ENCODE results near the gene SH2D1B.
"Not testable (repeated sequence)": the region's sequence is repeated elsewhere in the genome, so short reads cannot be mapped to it uniquely, and the experiment has no call there.

Gene SH2D1B

DNA sequence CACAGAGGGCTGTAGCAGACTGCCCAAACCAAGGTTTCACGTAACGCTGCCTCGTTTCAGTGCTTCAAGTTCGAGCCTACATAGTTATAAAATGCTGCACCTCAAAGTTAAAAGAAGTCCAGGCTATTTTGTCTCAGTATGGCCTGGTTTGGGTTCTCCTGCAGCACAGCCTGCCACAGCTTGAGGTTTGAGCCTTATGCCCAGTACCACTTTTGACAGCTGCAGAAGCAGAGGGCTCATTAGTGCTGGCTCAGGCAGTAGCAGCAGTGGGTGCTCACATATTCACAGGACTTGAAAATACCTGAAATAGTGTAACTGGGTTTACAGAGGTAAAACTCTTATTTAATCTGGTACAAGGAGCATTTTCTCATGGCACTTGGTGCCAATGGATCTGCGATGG is 50.6 kb downstream of the SH2D1B start:
- DNase-seq (ENCODE audit: low spot score), result no peak

DNA sequence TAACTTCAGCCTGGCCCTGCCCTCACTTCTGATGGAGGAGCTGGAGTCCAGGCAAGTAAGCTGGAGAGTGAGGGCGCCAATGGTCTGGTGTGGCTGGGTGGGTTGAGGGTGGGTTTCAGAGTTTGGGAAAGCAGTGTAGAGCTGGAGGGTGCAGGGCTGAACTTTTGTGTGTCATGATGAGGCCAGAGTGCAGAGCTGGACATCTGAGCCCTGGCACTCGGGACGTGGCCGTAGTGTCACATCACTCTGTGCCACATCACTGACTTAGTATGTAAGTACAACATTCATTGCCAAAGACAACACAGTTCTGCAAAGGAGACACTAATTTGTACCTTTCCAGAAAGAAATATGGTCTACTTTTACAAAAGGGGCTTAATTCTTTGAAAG is 51.1 kb downstream of the SH2D1B start:
- DNase-seq (ENCODE audit: low spot score), result no peak

DNA sequence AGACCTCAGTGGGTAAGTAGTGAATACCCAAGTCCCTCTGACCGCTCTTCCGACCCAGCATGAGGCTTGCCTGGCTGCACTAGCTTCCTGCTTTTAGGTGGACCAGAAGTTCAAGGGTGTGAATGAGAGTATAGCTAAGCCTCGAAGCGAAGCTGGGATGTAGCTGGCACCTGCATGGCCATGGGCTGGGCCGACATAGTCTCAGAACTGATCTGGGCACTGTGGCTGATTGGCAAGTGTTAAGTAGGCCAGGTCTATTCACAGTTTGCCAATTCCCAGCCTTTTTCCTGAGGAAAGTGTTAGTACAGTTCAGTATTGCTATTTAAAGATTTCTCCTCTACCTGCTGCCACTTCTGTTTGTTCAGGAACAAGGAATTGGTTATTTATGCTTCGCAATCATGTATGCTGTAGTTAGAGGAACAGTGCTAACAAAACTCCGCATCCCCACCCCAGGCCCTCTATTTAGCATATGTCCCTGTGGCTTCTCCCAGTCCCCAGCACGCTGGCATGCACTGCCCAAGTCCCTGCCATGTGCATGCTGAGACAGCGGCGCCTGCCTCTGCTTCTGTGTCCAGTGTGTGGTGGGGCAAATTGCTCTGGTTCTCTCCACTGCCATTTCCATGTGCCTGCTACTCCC is 51.6 kb downstream of the SH2D1B start:
- DNase-seq (ENCODE audit: low spot score), result no peak

DNA sequence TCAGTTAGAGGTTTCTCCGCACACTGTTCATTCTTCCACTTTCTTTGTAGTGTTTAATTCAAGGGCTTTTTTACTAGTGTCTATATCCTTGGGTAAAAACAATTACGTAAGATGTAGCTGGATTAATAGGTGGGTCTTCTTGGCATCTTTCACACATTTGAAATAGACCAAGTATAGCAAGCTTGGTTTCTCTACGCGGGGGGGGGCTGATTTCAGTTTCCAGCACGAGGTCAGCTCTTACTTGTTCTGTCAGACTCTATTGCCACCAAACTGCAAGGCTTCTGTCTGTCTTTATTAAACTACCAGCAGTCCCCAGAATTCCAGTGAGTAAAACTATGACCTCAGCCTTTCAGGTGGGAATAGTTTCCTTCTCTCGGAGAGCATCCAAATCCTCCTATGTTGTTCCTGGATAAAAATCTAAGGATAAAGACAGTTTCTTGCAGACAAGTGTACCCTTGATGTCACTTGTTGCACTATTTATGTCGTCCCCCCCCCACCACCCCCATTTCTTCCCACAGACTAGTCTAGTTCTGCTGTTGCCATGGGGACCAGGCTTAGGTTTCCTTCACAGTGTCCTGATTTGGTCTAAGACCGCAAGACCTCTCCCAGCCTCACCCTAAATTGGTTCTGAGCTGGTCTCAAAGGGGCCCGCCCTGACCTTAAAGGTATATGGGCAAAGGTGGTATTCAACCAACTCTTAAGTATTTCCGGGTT is 52.3 kb downstream of the SH2D1B start:
- DNase-seq (ENCODE audit: low spot score), result no peak

DNA sequence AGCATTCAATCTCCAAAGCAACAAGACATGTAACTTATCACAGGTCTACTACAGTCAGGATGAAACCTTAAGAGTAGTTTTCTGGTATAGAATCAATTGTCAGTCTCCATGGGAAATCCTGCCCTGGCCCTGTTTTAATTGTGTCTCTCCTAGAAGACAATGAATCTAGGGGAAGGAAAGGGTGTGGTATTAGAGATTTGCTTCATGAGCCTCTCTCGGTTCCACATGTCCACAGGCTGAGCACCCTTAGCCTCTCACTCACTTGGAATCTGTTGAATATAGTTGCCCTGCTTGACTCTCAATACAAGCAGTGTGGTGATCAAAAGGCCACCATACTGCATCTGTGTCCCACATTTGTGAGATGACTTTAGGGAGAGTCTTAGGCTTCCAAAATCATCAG is 53.0 kb downstream of the SH2D1B start:
- no peak for DNase-seq (ENCODE audit: low spot score)

DNA sequence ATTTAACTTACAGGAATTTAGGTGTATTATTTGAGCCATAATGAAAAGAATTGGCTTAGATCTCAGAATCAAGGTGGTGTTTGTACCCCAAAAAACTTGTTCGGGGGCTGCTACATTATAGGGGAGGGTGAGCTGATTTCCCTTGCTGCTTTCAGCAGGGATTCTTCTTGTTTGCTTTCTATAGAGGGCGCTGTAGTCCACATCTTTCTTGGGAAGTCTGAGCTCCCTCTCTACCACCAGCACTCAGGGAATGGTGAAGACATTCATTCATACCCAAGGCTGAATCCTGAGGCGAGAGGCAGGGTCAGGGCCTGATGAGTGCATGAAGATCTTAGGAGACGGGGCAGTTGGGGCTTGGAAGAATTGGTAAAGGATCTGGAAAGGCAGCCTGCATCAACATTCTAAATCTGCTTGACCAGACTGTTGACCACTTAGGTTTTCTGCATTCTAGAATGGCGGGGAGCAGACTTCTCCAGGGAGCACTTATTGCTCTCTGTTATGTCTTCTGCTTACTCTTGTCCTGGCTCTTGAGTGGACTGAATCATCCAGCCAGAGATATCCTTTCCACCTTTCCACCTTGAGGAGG is 54.2 kb downstream of the SH2D1B start:
- peak; percentile 54 for DNase-seq (ENCODE audit: low spot score)

DNA sequence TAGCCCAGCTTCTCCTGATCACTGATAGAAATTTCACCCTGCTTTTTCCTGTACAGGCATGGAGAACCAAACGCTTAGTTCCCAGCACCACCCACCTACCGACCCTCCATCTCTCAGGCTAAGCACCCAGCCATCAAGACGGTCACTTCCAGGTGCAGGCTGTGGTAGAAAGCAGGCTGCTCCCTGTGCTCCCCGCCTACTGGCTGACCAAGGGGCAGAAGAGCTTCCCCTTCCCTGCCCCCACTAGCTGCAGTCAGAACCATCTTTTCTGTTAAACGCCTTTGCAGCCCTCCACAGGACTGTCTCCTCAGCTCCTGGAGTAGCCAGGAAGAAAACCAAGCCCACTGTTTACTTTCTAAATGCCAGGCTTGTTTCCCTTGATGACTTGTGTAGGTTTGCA is 58.2 kb downstream of the SH2D1B start:
- no peak for DNase-seq (ENCODE audit: low spot score)

DNA sequence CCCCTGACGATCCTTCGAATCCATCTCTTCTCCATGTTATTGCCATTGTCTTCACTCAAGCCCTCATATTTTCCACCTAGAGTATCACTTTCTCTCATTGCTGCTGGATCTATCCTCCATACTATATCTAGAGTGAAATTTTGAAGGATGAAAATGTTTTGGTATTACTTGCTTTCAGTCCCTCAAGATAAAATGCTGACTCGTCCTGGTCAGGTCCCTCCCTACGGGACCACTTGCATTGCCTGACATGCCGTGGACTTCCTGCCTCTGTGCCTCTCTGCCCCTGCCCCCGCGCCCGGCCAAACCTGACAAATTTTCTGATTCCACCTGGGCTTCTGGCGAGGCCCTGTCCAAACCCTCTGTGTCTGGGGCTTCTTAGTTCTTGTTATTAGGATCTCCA is 58.9 kb downstream of the SH2D1B start:
- no peak for DNase-seq (ENCODE audit: low spot score)

DNA sequence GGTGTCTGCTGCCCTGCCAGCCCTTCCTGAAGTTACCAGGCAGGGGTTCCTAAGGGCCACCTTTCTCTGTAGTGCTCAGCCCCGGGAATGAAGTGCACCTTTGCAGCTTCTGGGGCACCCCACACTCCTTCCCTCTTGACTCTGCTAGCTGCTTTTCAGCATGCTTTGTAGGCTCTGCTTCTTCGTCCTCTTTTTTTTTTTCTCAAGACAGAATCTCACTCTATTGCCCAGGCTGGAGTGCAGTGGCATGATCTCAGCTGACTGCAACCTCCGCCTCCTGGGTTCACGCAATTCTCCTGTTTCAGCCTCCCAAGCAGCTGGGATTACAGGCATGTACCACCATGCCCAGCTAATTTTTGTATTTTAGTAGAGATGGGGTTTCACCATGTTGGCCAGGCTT is 60.1 kb downstream of the SH2D1B start:
- not testable (repeated sequence) for DNase-seq (ENCODE audit: low spot score)

DNA sequence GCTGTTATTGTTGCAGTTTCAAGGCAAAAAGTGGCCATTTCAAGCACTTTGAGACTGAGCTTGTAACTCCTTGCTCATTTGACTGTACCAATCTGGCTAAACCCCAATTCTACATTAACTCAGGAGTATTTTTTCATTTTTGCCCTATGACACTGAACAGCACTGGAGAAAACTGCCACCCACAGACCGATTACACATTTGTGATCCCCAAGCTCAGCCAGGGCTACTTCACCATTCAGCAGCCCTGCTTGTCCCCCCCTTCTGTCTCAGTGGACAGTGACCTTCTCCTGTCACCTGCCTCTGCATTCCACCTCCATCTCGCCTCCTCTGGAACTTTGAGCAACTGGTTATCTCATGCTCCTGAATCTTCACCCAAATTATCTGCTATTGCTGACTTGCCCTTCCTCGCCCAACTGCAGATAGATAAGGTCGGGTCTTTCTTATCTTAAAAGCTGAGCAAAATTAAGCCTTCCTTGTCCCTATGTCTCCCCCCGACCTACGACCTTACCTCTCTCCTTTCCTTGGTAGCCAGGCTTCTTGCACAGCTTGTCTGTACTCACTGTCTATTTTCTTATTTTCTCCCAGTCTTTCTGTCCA is 60.6 kb downstream of the SH2D1B start:
- DNase-seq (ENCODE audit: low spot score), result no peak

DNA sequence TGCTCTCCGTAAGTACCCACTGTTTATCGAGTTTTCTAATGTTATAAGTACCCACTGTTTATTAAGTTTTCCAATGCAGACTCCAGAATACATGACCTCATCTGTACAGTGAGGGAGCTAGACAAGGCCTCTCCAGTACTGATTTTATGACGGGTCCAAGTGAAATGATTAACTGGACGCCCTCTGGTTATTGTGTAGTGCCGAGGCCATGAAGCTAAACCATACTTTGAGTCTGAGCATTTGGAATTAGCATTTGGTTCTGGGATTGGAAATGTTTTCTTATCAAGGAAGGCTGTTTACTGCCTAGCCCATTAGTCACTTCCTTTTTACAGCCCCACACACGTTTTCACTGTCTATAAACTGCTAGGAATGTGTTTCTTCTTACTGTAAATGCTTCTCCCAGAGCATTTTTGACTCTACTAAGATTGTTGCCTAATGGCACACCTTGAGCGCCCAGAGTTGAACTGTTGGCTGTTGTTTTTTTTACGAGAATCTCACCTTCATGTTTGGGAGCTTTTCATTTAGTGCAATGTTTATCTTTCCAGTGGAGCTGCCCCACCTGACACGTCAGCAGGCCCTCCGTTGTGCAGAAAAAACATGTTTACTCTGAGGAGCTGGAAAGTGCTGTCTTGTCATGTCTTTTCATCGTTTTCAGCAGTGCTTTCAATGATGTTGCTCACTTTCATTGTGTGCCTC is 62.2 kb downstream of the SH2D1B start:
- no peak for DNase-seq (ENCODE audit: low spot score)

DNA sequence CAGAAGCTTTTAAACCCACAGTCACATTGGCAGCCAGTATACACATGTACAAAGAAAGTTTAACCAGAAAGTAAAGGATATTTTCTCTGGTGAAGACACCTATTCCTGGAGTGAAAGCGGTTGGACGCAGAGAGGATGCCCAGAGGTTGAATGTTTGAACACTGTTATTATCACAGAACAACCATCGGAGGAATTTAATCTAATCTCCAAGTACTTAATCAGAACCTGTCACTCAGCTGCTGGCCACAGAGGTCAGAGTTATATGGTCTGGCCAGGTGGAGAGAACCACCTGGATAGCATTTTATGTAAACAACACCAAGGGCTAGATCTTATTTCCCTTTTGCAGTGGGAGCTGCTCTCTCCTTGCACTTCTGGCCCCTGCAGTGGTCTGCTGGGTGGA is 64.7 kb downstream of the SH2D1B start:
- no peak for DNase-seq (ENCODE audit: low spot score)

Measured in HuH-7.5 (cell line).